HG03097 (cell line): ENCODE data around the gene USP28.
A peak's percentile ranks its signal among the peaks of the same experiment; 100 is the strongest.
"Not testable (repeated sequence)": the region's sequence is repeated elsewhere in the genome, so short reads cannot be mapped to it uniquely, and the experiment has no call there.

Source experiments
- ATAC-seq: cut with Tn5 transposase; IDR thresholded peaks from one replicate; pipeline ENCODE4 v1.9.1; 2021; ENCODE audit not compliant: unreplicated experiment, low FRiP score

USP28 gene

GRCh38 chr11:113840932-113841664 is 34.3 kb downstream of the USP28 start:
- ATAC-seq = no peak

GRCh38 chr11:113839842-113840241 is 35.5 kb downstream of the USP28 start:
- ATAC-seq = peak; percentile 85

- ATAC-seq = no peak
Observed at GRCh38 chr11:113838005-113838404, 37.4 kb downstream of the USP28 start.

- no peak for ATAC-seq
Observed at GRCh38 chr11:113835306-113835705, 40.1 kb downstream of the USP28 start.

- ATAC-seq = no peak
Observed at GRCh38 chr11:113833151-113833550, 42.2 kb downstream of the USP28 start.

- peak; percentile 74 for ATAC-seq
Observed at GRCh38 chr11:113831314-113831713, 44.1 kb downstream of the USP28 start.

GRCh38 chr11:113829751-113830150 is 45.6 kb downstream of the USP28 start:
- ATAC-seq = no peak

- no peak for ATAC-seq
Observed at GRCh38 chr11:113828191-113828590, 47.2 kb downstream of the USP28 start.

- no peak for ATAC-seq
Observed at GRCh38 chr11:113827477-113827876, 47.9 kb downstream of the USP28 start.

GRCh38 chr11:113818426-113818825 is 56.9 kb downstream of the USP28 start:
- ATAC-seq = no peak

- no peak for ATAC-seq
Observed at GRCh38 chr11:113817626-113818025, 57.7 kb downstream of the USP28 start.

GRCh38 chr11:113817162-113817561 is 58.2 kb downstream of the USP28 start:
- ATAC-seq = no peak

GRCh38 chr11:113814181-113814580 is 61.2 kb downstream of the USP28 start:
- ATAC-seq = no peak

- no peak for ATAC-seq
Observed at GRCh38 chr11:113808931-113809330, 66.4 kb downstream of the USP28 start.

- ATAC-seq = no peak
Observed at GRCh38 chr11:113806406-113806805, 69.0 kb downstream of the USP28 start.

GRCh38 chr11:113805640-113806039 is 69.7 kb downstream of the USP28 start:
- ATAC-seq = no peak

GRCh38 chr11:113802621-113803020 is 72.8 kb downstream of the USP28 start:
- no peak for ATAC-seq

GRCh38 chr11:113796663-113797259 is 78.6 kb downstream of the USP28 start:
- no peak for ATAC-seq

- no peak for ATAC-seq
Observed at GRCh38 chr11:113789675-113790320, 85.6 kb downstream of the USP28 start.

GRCh38 chr11:113789016-113789415 is 86.4 kb downstream of the USP28 start:
- not testable (repeated sequence) for ATAC-seq

GRCh38 chr11:113782134-113782533 is 93.2 kb downstream of the USP28 start:
- ATAC-seq = no peak

GRCh38 chr11:113781682-113782081 is 93.7 kb downstream of the USP28 start:
- no peak for ATAC-seq
